Gastrocnemius medialis (tissue), 4 donors: ENCODE results near the gene ATP11A. TPM values are rescaled to one million over a fixed set of nuclear protein-coding genes. Genes with fewer than 3 reads are reported as not detected.

ENCODE experiments used
- ATAC-seq, 2 donors: fragments of 150-250 bp; one replicate each; pipeline ENCODE4 v1.9.1; 2016
- DNase-seq, 2 donors: peaks; one replicate each; pipeline ENCODE4 v3.0.0-alpha.2; 2019
- H3K27ac ChIP-seq, 4 donors: fragments of 200-600 bp; sonication (generic); 1 replicate in 1 of 4; 2 replicates in 3 of 4; pipeline ENCODE4 v1.5.1; 2016 to 2018; ENCODE audit warnings: mild to moderate bottlenecking in 2 of 4, moderate library complexity in 1 of 4
- H3K27me3 ChIP-seq, 3 donors: fragments of 200-600 bp; sonication (generic) in 2 of 3; 1 replicate in 1 of 3; 2 replicates in 2 of 3; pipeline versions ENCODE4 v1.5.1 to v1.6.0; 2016 to 2019; ENCODE audit warnings: mild to moderate bottlenecking in 1 of 3, moderate library complexity in 1 of 3
- H3K36me3 ChIP-seq, 2 donors: fragments of 200-600 bp; sonication (generic) in 1 of 2; one replicate each; pipeline ENCODE4 v1.5.1; 2017 to 2018
- H3K4me1 ChIP-seq, 2 donors: fragments of 200-600 bp; sonication (generic) in 1 of 2; one replicate each; pipeline ENCODE4 v1.5.1; 2016 to 2017; ENCODE audit warnings: mild to moderate bottlenecking in 2 of 2
- H3K4me3 ChIP-seq, 4 donors: fragments of 200-600 bp; sonication (generic) in 3 of 4; 1 replicate in 1 of 4; 2 replicates in 3 of 4; pipeline ENCODE4 v1.5.1; 2016 to 2019; ENCODE audit warnings: mild to moderate bottlenecking in 2 of 4
- H3K9me3 ChIP-seq, 3 donors: fragments of 200-600 bp; sonication (generic) in 2 of 3; 1 replicate in 1 of 3; 2 replicates in 2 of 3; pipeline ENCODE4 v1.5.1; 2016 to 2019
- POLR2A ChIP-seq, 2 donors: fragments of 450-650 bp; IDR thresholded peaks; one replicate each; pipeline ENCODE4 v1.6.1; 2017; ENCODE audit warnings: antibody characterized with exemption in 2 of 2, mild to moderate bottlenecking in 2 of 2, moderate library complexity in 2 of 2
- in situ Hi-C, 4 donors: fragments of 200-750 bp; cut with MboI; loops; one replicate each; pipeline versions ENCODE4 v1.15.0 to v1.8.0; 2017; ENCODE audit warnings: low sequenced_read_pairs in 4 of 4
- intact Hi-C: fragments of 100-400 bp; cut with DNase I; formaldehyde crosslinking; loops from one replicate; pipeline ENCODE4 v1.15.1; 2023; ENCODE audit warnings: low total_unique reads
- total RNA-seq, 4 donors: library from RNA; depleted of rRNA; stranded (reverse); fragments of >200 nt; gene quantifications; one replicate each; pipeline versions ENCODE4 v1.1.0 to v1.2.3, GENCODE V29; 2016
- TF ChIP-seq, protein P1 (sequence below), 5 experiments: fragments of 450-650 bp in 3 of 5; fragments of 200-600 bp in 2 of 5; sonication (generic) in 2 of 5; IDR thresholded peaks in 4 of 5; conservative IDR thresholded peaks in 1 of 5; 1 replicate in 4 of 5; 2 replicates in 1 of 5; pipeline ENCODE4 v1.5.1; 2016 to 2019; ENCODE audit warnings: antibody characterized with exemption in 5 of 5, mild to moderate bottlenecking in 3 of 5, moderate library complexity in 3 of 5

Gene ATP11A
- total RNA-seq, 4 donors from 2014 or later = 10.0 to 14.2 (median 12.6) TPM

DNA sequence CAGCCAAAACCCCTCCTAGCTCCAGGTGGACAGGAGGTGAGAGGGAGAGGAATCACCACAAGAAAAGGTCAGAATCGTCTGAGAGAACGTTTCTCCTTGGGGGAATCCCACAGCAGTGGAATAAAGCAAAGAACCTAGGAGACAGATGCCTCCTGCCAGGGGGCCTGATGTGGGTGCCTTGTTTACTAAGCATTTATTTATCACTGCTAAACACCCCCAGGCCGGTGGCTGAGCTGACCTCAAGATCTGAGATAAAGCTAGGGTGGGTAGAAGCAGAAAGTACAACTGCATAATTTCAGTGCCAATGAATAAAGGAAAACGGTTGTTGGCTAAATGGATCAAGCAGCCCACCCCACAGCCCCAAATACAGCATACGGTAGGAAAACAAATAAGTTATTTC lies 33.9 kb upstream of the ATP11A start:
- H3K4me1 ChIP-seq = no peaks in the 10 kb centered on the region
- DNase-seq (no peak), ATAC-seq (no peak)
- H3K27ac ChIP-seq = no peak overlapping the region
- H3K36me3 ChIP-seq = no peaks in the 10 kb centered on the region
- H3K27me3 ChIP-seq = no peaks in the 10 kb centered on the region
- in situ Hi-C loops = no loop called here
- intact Hi-C loops = no loop called here
- H3K4me3 ChIP-seq = no peak overlapping the region
- TF ChIP-seq, protein P1, sequence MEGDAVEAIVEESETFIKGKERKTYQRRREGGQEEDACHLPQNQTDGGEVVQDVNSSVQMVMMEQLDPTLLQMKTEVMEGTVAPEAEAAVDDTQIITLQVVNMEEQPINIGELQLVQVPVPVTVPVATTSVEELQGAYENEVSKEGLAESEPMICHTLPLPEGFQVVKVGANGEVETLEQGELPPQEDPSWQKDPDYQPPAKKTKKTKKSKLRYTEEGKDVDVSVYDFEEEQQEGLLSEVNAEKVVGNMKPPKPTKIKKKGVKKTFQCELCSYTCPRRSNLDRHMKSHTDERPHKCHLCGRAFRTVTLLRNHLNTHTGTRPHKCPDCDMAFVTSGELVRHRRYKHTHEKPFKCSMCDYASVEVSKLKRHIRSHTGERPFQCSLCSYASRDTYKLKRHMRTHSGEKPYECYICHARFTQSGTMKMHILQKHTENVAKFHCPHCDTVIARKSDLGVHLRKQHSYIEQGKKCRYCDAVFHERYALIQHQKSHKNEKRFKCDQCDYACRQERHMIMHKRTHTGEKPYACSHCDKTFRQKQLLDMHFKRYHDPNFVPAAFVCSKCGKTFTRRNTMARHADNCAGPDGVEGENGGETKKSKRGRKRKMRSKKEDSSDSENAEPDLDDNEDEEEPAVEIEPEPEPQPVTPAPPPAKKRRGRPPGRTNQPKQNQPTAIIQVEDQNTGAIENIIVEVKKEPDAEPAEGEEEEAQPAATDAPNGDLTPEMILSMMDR (IDR thresholded peaks at IDR 0.05 in 4 of 5, conservative IDR thresholded peaks at IDR 0.05 in 1 of 5) = no peak
- TF ChIP-seq POLR2A (IDR thresholded peaks at IDR 0.05) = no peak
- no peaks in the 10 kb centered on the region for H3K9me3 ChIP-seq

DNA sequence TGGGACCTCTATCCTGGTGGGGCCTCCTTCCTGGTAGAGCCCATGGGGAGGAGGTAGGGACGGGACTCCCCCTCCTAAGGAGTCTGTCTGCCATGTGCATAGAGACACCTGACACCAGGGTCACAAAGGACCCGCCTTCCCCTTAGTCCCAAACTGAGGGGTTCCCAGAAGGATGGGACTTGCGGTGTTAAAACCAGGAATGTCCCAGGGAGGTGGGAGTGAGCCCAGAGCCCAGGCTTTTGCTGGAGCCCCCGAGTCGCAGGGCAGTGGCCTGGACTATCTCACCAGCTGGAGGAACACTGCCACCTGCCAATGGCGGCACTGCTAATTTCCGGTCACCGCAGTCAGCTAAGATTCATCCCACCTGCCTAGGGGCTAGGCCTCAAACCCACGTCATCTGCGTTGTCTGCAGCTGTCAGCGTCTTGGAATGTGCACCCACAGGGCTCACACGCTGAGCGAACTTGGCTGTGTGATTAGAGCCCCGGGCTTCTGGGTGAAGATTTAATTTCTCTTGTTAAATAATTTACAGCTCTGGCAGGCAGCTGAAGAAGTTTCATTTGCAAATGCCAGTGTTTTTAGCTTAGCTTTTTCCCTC lies 31.9 kb upstream of the ATP11A start:
- H3K27ac ChIP-seq = no peak overlapping the region
- no peak overlapping the region for H3K4me3 ChIP-seq
- intact Hi-C loops (no loop called here), in situ Hi-C loops (no loop called here)
- no peaks in the 10 kb centered on the region for H3K9me3 ChIP-seq
- no peaks in the 10 kb centered on the region for H3K36me3 ChIP-seq
- ATAC-seq (no peak), DNase-seq (no peak)
- H3K4me1 ChIP-seq = no peaks in the 10 kb centered on the region
- no peaks in the 10 kb centered on the region for H3K27me3 ChIP-seq
- TF ChIP-seq POLR2A (IDR thresholded peaks at IDR 0.05) = no peak
- TF ChIP-seq, protein P1 (IDR thresholded peaks at IDR 0.05 in 4 of 5, conservative IDR thresholded peaks at IDR 0.05 in 1 of 5) = no peak

DNA sequence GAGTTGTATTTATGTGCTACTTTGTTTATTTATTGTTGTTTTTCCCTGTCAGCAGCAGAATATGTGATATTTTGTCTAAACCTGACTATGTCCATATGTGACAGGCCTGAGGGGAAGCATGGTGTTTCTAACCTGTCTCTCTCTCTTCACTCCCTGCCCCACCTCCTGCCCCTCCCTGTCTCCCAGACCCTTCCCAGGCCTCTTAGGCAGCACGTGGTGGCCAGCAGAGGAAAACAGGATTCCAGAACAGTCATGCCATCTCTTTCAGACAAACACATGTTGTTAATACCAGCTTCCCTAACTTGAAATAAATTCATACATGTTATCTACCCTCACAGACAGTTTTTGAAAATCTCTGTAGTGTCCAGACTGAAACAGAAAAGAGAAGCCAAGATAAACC lies 31.0 kb upstream of the ATP11A start:
- H3K4me3 ChIP-seq = no peak overlapping the region
- H3K27ac ChIP-seq = no peak overlapping the region
- in situ Hi-C loops = no loop called here
- intact Hi-C loops = no loop called here
- no peaks in the 10 kb centered on the region for H3K36me3 ChIP-seq
- TF ChIP-seq, protein P1 (IDR thresholded peaks at IDR 0.05 in 4 of 5, conservative IDR thresholded peaks at IDR 0.05 in 1 of 5) = no peak
- TF ChIP-seq POLR2A (IDR thresholded peaks at IDR 0.05) = no peak
- no peaks in the 10 kb centered on the region for H3K27me3 ChIP-seq
- no peak for DNase-seq
- H3K9me3 ChIP-seq = no peaks in the 10 kb centered on the region
- no peak for ATAC-seq
- no peaks in the 10 kb centered on the region for H3K4me1 ChIP-seq

DNA sequence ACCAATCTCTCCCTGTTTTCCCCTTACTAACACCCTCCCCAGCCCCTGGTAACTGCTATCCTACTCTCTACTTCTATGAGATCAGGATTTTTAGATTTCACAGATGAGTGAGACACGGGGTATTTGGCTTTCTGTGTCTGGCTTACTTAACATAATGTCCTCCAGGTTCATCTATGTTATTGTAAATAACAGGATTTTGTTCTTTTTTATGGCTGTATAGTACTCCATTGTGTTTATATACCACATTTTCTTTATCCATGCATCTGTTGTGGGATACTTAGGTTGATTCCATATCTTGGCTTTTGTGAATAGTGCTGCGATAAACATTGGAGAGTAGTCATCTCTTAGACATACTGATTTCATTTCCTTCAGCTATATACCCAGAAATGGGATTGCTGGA lies 28.5 kb upstream of the ATP11A start:
- intact Hi-C loops (no loop called here), in situ Hi-C loops (no loop called here)
- ATAC-seq = no peak
- no peaks in the 10 kb centered on the region for H3K4me1 ChIP-seq
- no peaks in the 10 kb centered on the region for H3K9me3 ChIP-seq
- H3K36me3 ChIP-seq = no peaks in the 10 kb centered on the region
- TF ChIP-seq POLR2A (IDR thresholded peaks at IDR 0.05) = no peak
- TF ChIP-seq, protein P1 (IDR thresholded peaks at IDR 0.05 in 4 of 5, conservative IDR thresholded peaks at IDR 0.05 in 1 of 5) = no peak
- DNase-seq = no peak
- no peak overlapping the region for H3K27ac ChIP-seq
- H3K4me3 ChIP-seq = no peak overlapping the region
- no peaks in the 10 kb centered on the region for H3K27me3 ChIP-seq
